ENCODE data around the gene CDH1. TPM values are rescaled to one million over a fixed set of nuclear protein-coding genes. Genes with fewer than 3 reads are reported as not detected.

Gene CDH1
- total RNA-seq, 1 experiment from 2014 or later = 100 TPM

DNA sequence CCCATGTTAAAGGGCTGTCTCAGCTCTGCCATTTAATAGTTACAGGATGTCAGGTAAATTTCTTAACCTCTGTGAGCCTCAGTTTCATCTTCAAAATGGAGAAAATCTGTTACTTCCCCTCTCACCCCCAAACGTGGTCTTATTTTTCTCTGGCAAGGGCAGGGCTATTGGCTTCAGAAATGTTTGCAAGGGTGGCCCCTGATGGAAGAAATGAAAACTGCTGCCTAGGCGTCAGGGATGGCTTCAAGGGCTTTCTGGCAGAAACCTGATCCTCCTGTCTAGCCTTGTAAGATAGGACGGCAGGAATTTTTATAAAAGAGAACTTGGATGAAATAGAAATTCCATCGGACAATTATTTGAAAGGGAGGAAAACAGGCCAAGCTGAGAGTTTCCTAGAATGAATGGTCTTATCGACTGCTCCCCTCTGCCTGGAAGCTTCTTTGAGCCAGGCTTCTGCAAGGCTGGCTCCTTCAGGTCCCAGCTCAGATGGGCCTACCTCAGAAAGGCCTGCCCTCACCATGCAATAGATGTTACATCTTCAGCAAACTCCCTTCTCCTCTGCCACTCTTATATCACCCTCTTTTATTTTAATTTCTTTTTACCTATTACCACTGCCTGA, 63.3 kb downstream of the CDH1 start:
- no peaks in the 10 kb centered on the region for H3F3A ChIP-seq (ENCODE audit: low read length, unreplicated experiment)
- BruUV-seq (replicated peaks) = no TSS peak
- no peak overlapping the region for H3K4me3 ChIP-seq (ENCODE audit: low read length)
- peaks cover 20% of the 10 kb centered on the region for H3K36me3 ChIP-seq (ENCODE audit: low read depth, low read length)
- H3K4me1 ChIP-seq (ENCODE audit: insufficient read depth, low read length) = peaks cover 22% of the 10 kb centered on the region
- DNase-seq (peak; percentile 85), ATAC-seq (peak; percentile 92)
- TF ChIP-seq EZH2 (IDR thresholded peaks at IDR 0.05; ENCODE audit: low read length, unreplicated experiment) (no peak), EZH2phosphoT487 (IDR thresholded peaks at IDR 0.05; ENCODE audit: borderline replicate concordance, low read length) (no peak)
- TF ChIP-seq, protein P1, sequence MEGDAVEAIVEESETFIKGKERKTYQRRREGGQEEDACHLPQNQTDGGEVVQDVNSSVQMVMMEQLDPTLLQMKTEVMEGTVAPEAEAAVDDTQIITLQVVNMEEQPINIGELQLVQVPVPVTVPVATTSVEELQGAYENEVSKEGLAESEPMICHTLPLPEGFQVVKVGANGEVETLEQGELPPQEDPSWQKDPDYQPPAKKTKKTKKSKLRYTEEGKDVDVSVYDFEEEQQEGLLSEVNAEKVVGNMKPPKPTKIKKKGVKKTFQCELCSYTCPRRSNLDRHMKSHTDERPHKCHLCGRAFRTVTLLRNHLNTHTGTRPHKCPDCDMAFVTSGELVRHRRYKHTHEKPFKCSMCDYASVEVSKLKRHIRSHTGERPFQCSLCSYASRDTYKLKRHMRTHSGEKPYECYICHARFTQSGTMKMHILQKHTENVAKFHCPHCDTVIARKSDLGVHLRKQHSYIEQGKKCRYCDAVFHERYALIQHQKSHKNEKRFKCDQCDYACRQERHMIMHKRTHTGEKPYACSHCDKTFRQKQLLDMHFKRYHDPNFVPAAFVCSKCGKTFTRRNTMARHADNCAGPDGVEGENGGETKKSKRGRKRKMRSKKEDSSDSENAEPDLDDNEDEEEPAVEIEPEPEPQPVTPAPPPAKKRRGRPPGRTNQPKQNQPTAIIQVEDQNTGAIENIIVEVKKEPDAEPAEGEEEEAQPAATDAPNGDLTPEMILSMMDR (conservative IDR thresholded peaks at IDR 0.05; ENCODE audit: low read depth, low read length) = peak; percentile 77
- H3K9me3 ChIP-seq (ENCODE audit: low read length) = no peaks in the 10 kb centered on the region
- no peaks in the 10 kb centered on the region for H3K9me2 ChIP-seq (replicated peaks; ENCODE audit: low read length)
- POLR2A ChIA-PET (ENCODE audit: unreplicated experiment) = no interaction called here
- peaks cover 35% of the 10 kb centered on the region for H3K79me2 ChIP-seq (ENCODE audit: low read length)
- CTCF ChIA-PET = interaction anchor here (1.2 kb wide), 1 partner anchor 62 kb away, joined by 5 read pairs; no protein-coding TSS in a partner anchor
- no peak overlapping the region for H2AFZ ChIP-seq (ENCODE audit: low read length)
- H3K4me2 ChIP-seq (ENCODE audit: low read length) = peak overlapping the region; percentile 48; the same call in 1 of the 2 replicates
- no peak overlapping the region for H3K27ac ChIP-seq (ENCODE audit: low read length)
- H3K9ac ChIP-seq (ENCODE audit: low read length) = no peak overlapping the region
- intact Hi-C loops (cut with micrococcal nuclease) = loop anchor here (1.0 to 10.0 kb wide), 4 partner anchors 58 to 276 kb away; no protein-coding TSS in a partner anchor
- no peaks in the 10 kb centered on the region for H3K27me3 ChIP-seq (ENCODE audit: low read length)
- no peaks in the 10 kb centered on the region for H4K20me1 ChIP-seq (ENCODE audit: low read length)

DNA sequence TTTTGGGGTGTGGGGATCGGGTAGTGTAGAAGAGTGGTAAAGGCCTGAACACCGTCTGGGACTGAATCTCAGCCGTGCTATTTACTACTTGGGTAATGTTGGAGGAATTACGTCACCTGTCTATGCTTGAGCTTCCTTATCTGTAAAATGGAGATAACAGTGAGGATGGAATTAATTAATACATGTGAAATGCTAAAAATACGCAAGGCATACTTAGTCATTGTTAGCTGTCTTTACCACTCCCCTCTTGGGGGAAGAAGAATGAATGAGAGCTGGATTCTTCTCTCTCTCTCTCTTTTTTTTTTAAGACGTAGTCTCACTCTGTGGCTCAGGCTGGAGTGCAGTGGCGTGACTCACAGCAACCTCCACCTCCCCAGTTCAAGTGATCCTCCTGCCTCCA, 65.1 kb downstream of the CDH1 start:
- Histone ChIP-seq H3K79me2 (ENCODE audit: low read length) (peaks cover 28% of the 10 kb centered on the region), H3K9me2 (replicated peaks; ENCODE audit: low read length) (no peaks in the 10 kb centered on the region), H3K4me3 (ENCODE audit: low read length) (no peak overlapping the region), H3K9ac (ENCODE audit: low read length) (no peak overlapping the region), H3K36me3 (ENCODE audit: low read depth, low read length) (peaks cover 20% of the 10 kb centered on the region), H3K27me3 (ENCODE audit: low read length) (no peaks in the 10 kb centered on the region), H4K20me1 (ENCODE audit: low read length) (no peaks in the 10 kb centered on the region; the same call in 1 of the 2 replicates), H2AFZ (ENCODE audit: low read length) (no peak overlapping the region), H3F3A (ENCODE audit: low read length, unreplicated experiment) (no peaks in the 10 kb centered on the region), H3K9me3 (ENCODE audit: low read length) (no peaks in the 10 kb centered on the region), H3K27ac (ENCODE audit: low read length) (peak overlapping the region; percentile 64), H3K4me1 (ENCODE audit: insufficient read depth, low read length) (peaks cover 22% of the 10 kb centered on the region), H3K4me2 (ENCODE audit: low read length) (0 out of 2 replicates have a peak overlapping the region, but pooled peaks have one; percentile 23)
- DNase-seq (peak; percentile 58), ATAC-seq (peak; percentile 49)
- TF ChIP-seq, protein P1 (conservative IDR thresholded peaks at IDR 0.05; ENCODE audit: low read depth, low read length) = no peak
- no peak for TF ChIP-seq EZH2phosphoT487 (IDR thresholded peaks at IDR 0.05; ENCODE audit: borderline replicate concordance, low read length)
- no peak for TF ChIP-seq EZH2 (IDR thresholded peaks at IDR 0.05; ENCODE audit: low read length, unreplicated experiment)
- ChIA-PET CTCF (no interaction called here), POLR2A (ENCODE audit: unreplicated experiment) (interaction anchor here (0.6 kb wide), 1 partner anchor 54 kb away, joined by 3 read pairs; no protein-coding TSS in a partner anchor)
- intact Hi-C loops (cut with micrococcal nuclease) = loop anchor here (10.0 kb wide), 2 partner anchors 207 to 277 kb away; no protein-coding TSS in a partner anchor
- BruUV-seq (replicated peaks) = no TSS peak

DNA sequence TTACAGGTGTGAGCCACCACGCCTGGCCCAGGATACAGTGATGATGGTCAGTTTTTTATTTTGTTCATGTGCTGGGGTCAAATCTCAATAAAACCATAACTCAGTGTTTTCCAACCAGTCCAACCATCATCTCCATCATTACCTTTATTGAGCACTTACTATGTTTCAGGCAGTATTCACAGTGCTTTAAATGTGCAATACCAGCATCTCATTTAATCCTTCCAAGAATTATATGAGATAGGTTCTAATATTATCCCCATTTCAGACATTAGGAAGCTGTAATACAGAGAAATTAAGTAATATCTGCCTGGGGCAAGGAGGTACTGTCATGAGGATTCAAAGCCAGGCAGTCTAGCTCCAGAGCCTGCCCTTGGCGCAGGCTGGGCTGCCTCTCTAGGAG, 69.3 kb downstream of the CDH1 start:
- H3K4me2 ChIP-seq (ENCODE audit: low read length) = no peak overlapping the region
- ATAC-seq (no peak), DNase-seq (no peak)
- no peak overlapping the region for H3K9ac ChIP-seq (ENCODE audit: low read length)
- intact Hi-C loops (cut with micrococcal nuclease) = loop anchor here (10.0 kb wide), 2 partner anchors 212 to 282 kb away; no protein-coding TSS in a partner anchor
- no peaks in the 10 kb centered on the region for H3F3A ChIP-seq (ENCODE audit: low read length, unreplicated experiment)
- H3K9me2 ChIP-seq (replicated peaks; ENCODE audit: low read length) = no peaks in the 10 kb centered on the region
- POLR2A ChIA-PET (ENCODE audit: unreplicated experiment) = no interaction called here
- H2AFZ ChIP-seq (ENCODE audit: low read length) = no peak overlapping the region
- H3K79me2 ChIP-seq (ENCODE audit: low read length) = peaks cover 22% of the 10 kb centered on the region; the same call in 1 of the 2 replicates
- peaks cover 43% of the 10 kb centered on the region for H3K36me3 ChIP-seq (ENCODE audit: low read depth, low read length)
- H4K20me1 ChIP-seq (ENCODE audit: low read length) = no peaks in the 10 kb centered on the region; the same call in 1 of the 2 replicates
- CTCF ChIA-PET = no interaction called here
- no TSS peak for BruUV-seq (replicated peaks)
- TF ChIP-seq EZH2 (IDR thresholded peaks at IDR 0.05; ENCODE audit: low read length, unreplicated experiment) (no peak), EZH2phosphoT487 (IDR thresholded peaks at IDR 0.05; ENCODE audit: borderline replicate concordance, low read length) (no peak)
- TF ChIP-seq, protein P1 (conservative IDR thresholded peaks at IDR 0.05; ENCODE audit: low read depth, low read length) = no peak
- H3K9me3 ChIP-seq (ENCODE audit: low read length) = no peaks in the 10 kb centered on the region
- H3K27ac ChIP-seq (ENCODE audit: low read length) = no peak overlapping the region
- H3K4me1 ChIP-seq (ENCODE audit: insufficient read depth, low read length) = peaks cover 13% of the 10 kb centered on the region
- H3K4me3 ChIP-seq (ENCODE audit: low read length) = no peak overlapping the region
- no peaks in the 10 kb centered on the region for H3K27me3 ChIP-seq (ENCODE audit: low read length)

Data from PC-3 (cell line).